DND-41 (cell line): ENCODE measurements around the gene GRIK4.

ENCODE experiments used
- ATAC-seq: fragments of 200-7000 bp; cut with Tn5 transposase; 3 replicates; pipeline ENCODE4 v1.9.1; 2021; ENCODE audit warnings: low read depth; ENCODE audit not compliant: insufficient read depth
- DNase-seq: peaks from one replicate; pipeline ENCODE4 v3.0.0-alpha.2; 2020
- H2AFZ ChIP-seq: 2 replicates; pipeline ENCODE4 v1.6.0; 2012; ENCODE audit warnings: low read depth, low read length
- H3K27ac ChIP-seq: 2 replicates; pipeline ENCODE4 v1.5.1; 2012; ENCODE audit warnings: low read length, inconsistent platforms
- H3K27me3 ChIP-seq: fragments of 200-600 bp; sonication (generic); 2 replicates; pipeline ENCODE4 v1.6.0; 2012; ENCODE audit warnings: low read length, mild to moderate bottlenecking, inconsistent platforms; ENCODE audit not compliant: insufficient read depth, poor library complexity
- H3K36me3 ChIP-seq: 2 replicates; pipeline ENCODE4 v1.5.1; 2012; ENCODE audit warnings: low read length, inconsistent platforms; ENCODE audit not compliant: insufficient read depth
- H3K4me1 ChIP-seq: 2 replicates; pipeline ENCODE4 v1.5.1; 2012; ENCODE audit warnings: mild to moderate bottlenecking, low read length; ENCODE audit not compliant: insufficient read depth
- H3K4me2 ChIP-seq: 2 replicates; pipeline ENCODE4 v1.6.0; 2012; ENCODE audit warnings: mild to moderate bottlenecking, moderate library complexity, low read length, inconsistent platforms; ENCODE audit not compliant: insufficient read depth
- H3K4me3 ChIP-seq, 2 experiments: fragments of 200-600 bp in 1 of 2; shearing (Covaris generic) in 1 of 2; 2 replicates each; pipeline ENCODE4 v1.5.1; 2012 to 2016; ENCODE audit warnings: inconsistent platforms in 2 of 2, low read length in 2 of 2, mild to moderate bottlenecking in 2 of 2, low read depth in 1 of 2, moderate library complexity in 1 of 2
- H3K79me2 ChIP-seq: 2 replicates; pipeline ENCODE4 v1.6.0; 2012; ENCODE audit warnings: low read length, inconsistent platforms; ENCODE audit not compliant: insufficient read depth
- H3K9ac ChIP-seq: 2 replicates; pipeline ENCODE4 v1.6.0; 2012; ENCODE audit warnings: low read depth, mild to moderate bottlenecking, inconsistent platforms, low read length, moderate library complexity
- H3K9me3 ChIP-seq: 2 replicates; pipeline ENCODE4 v1.5.1; 2012; ENCODE audit warnings: low read length, moderate library complexity, mild to moderate bottlenecking, inconsistent platforms; ENCODE audit not compliant: insufficient read depth, severe bottlenecking
- H4K20me1 ChIP-seq: 2 replicates; pipeline ENCODE4 v1.6.0; 2012; ENCODE audit warnings: low read length; ENCODE audit not compliant: insufficient read depth
- CTCF ChIP-seq: IDR thresholded peaks from 2 replicates; pipeline ENCODE4 v1.5.1; 2012; ENCODE audit warnings: borderline replicate concordance, low read length, moderate library complexity, mild to moderate bottlenecking; ENCODE audit not compliant: poor library complexity, severe bottlenecking; ENCODE audit errors: extremely low read depth
- EZH2 ChIP-seq: IDR thresholded peaks from 3 replicates; pipeline ENCODE4 v1.6.1; 2012; ENCODE audit warnings: borderline replicate concordance, low read depth, mild to moderate bottlenecking, moderate library complexity, low read length, inconsistent platforms; ENCODE audit not compliant: severe bottlenecking

GRIK4 gene

DNA sequence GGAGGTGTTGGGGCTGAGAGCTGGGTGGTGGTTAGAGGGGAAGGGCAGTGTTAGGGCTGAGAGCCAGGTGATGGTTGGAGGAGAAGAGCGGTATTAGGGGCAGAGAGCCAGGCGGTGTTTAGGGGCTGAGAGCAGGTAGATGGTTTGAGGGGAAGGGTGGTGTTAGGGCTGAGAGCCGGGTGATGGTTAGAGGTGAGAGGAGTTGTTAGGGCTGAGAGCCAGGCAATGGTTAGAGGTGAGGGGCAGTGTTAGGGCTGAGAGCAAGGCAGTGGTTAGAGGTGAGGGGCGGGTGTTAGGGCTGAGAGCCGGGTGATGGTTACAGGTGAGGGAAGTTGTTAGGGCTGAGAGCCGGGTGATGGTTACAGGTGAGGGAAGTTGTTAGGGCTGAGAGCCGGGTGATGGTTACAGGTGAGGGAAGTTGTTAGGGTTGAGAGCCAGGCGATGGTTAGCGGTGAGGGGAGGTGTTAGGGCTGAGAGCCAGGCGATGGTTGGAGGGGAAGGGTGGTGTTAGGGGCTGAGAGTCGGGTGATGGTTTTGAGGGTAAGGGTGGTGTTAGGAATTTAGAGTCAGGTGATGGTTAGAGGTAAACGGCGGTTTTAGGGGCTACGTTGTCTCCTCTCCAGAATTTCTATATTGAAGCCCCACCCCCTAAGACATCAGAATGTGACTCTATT lies 282.4 kb downstream of the GRIK4 start:
- no peak overlapping the region for H2AFZ ChIP-seq
- H3K4me3 ChIP-seq = no peak overlapping the region
- H3K4me1 ChIP-seq = no peaks in the 10 kb centered on the region
- H3K36me3 ChIP-seq = no peaks in the 10 kb centered on the region
- ATAC-seq (no peak), DNase-seq (no peak)
- H3K27ac ChIP-seq = no peak overlapping the region
- peaks cover 4% of the 10 kb centered on the region for H4K20me1 ChIP-seq
- H3K9ac ChIP-seq = no peak overlapping the region
- no peaks in the 10 kb centered on the region for H3K79me2 ChIP-seq
- H3K4me2 ChIP-seq = no peak overlapping the region
- H3K27me3 ChIP-seq = peaks cover 41% of the 10 kb centered on the region
- H3K9me3 ChIP-seq = no peaks in the 10 kb centered on the region
- no peak for TF ChIP-seq EZH2
- no peak for TF ChIP-seq CTCF

GRCh38 chr11:120794748-120795147 lies 283.2 kb downstream of the GRIK4 start:
- H3K4me2 ChIP-seq = no peak overlapping the region
- no peaks in the 10 kb centered on the region for H3K79me2 ChIP-seq
- H3K4me1 ChIP-seq = no peaks in the 10 kb centered on the region
- no peak overlapping the region for H3K4me3 ChIP-seq
- no peak overlapping the region for H3K27ac ChIP-seq
- no peaks in the 10 kb centered on the region for H3K36me3 ChIP-seq
- H3K9me3 ChIP-seq = no peaks in the 10 kb centered on the region
- no peak overlapping the region for H2AFZ ChIP-seq
- no peak overlapping the region for H3K9ac ChIP-seq
- peaks cover 4% of the 10 kb centered on the region for H4K20me1 ChIP-seq
- no peak for DNase-seq
- peaks cover 41% of the 10 kb centered on the region for H3K27me3 ChIP-seq
- TF ChIP-seq EZH2 (no peak), CTCF (no peak)
- no peak for ATAC-seq

DNA sequence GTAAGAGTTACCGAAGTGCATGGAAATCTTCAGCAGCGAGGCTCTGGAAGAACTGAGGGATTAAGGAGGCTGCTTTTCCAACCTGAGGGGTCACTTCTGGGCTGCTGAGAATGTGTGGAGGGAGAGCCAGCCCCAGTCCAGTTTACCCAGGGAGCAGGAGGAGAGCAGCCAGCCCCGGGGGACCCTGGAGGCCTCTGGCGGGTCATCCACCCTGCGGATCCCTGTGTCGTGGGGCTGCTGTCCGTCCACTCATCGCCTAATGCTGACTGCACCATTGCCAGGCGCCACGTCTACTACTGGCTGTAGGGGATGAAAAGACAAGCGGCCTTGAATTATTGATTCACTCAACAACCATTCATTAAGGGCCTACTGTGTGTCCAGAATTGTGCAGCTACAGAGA lies 283.6 kb downstream of the GRIK4 start:
- Histone ChIP-seq H3K9ac (no peak overlapping the region), H3K27ac (no peak overlapping the region), H3K9me3 (no peaks in the 10 kb centered on the region), H4K20me1 (peaks cover 4% of the 10 kb centered on the region), H3K27me3 (peaks cover 40% of the 10 kb centered on the region), H3K4me3 (no peak overlapping the region), H3K79me2 (no peaks in the 10 kb centered on the region), H2AFZ (no peak overlapping the region), H3K4me2 (no peak overlapping the region), H3K36me3 (no peaks in the 10 kb centered on the region), H3K4me1 (no peaks in the 10 kb centered on the region)
- ATAC-seq (no peak), DNase-seq (no peak)
- TF ChIP-seq EZH2 (no peak), CTCF (no peak)

DNA sequence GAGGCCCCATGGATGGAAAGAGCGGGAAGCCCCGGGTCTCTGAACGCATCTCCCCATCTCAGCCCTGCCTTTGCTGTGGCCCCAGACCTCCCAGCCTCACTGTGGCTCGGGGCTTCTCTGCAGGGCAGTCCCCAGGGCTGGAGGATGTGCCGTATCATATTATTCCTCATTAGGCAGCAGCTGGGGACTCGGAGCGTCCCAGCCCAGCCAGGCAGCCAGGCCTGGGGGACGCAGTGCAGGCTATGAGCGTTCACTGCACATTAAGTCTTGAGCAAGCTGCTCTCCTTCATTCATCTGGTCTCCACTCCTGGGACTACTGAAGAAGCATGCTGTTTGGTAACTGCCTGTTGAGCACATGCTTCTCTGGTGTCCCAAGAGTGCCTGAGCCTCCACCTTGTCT lies 285.6 kb downstream of the GRIK4 start:
- Histone ChIP-seq H3K9ac (no peak overlapping the region), H3K4me1 (no peaks in the 10 kb centered on the region), H2AFZ (no peak overlapping the region), H3K9me3 (no peaks in the 10 kb centered on the region), H3K4me2 (no peak overlapping the region), H4K20me1 (peaks cover 4% of the 10 kb centered on the region), H3K27ac (no peak overlapping the region), H3K27me3 (peaks cover 37% of the 10 kb centered on the region), H3K4me3 (no peak overlapping the region), H3K36me3 (no peaks in the 10 kb centered on the region), H3K79me2 (no peaks in the 10 kb centered on the region)
- no peak for DNase-seq
- ATAC-seq = no peak
- TF ChIP-seq EZH2 (no peak), CTCF (no peak)
